ENCODE data around the gene DENND6A.

The DENND6A gene

GRCh38 chr3:57670543-57670942 lies 22.3 kb downstream of the DENND6A start:
- DNase-seq (ENCODE audit: low read depth) = no peak
- no peak for TF ChIP-seq CTCF (conservative IDR thresholded peaks at IDR 0.05; ENCODE audit: low read depth, low read length)
- no peak overlapping the region for H3K4me3 ChIP-seq (ENCODE audit: low read depth, low read length)

- H3K4me3 ChIP-seq (ENCODE audit: low read depth, low read length) = no peak overlapping the region
- DNase-seq (ENCODE audit: low read depth) = no peak
- TF ChIP-seq CTCF (conservative IDR thresholded peaks at IDR 0.05; ENCODE audit: low read depth, low read length) = no peak
Observed at GRCh38 chr3:57661404-57661803, 31.5 kb downstream of the DENND6A start.

- peak; percentile 50 for DNase-seq (ENCODE audit: low read depth)
- TF ChIP-seq CTCF (conservative IDR thresholded peaks at IDR 0.05; ENCODE audit: low read depth, low read length) = no peak
- no peak overlapping the region for H3K4me3 ChIP-seq (ENCODE audit: low read depth, low read length)
Observed at GRCh38 chr3:57659806-57660439, 33.0 kb downstream of the DENND6A start.

- DNase-seq (ENCODE audit: low read depth) = no peak
- H3K4me3 ChIP-seq (ENCODE audit: low read depth, low read length) = no peak overlapping the region
- no peak for TF ChIP-seq CTCF (conservative IDR thresholded peaks at IDR 0.05; ENCODE audit: low read depth, low read length)
Observed at GRCh38 chr3:57659004-57659673, 33.7 kb downstream of the DENND6A start.

GRCh38 chr3:57658536-57658935 lies 34.3 kb downstream of the DENND6A start:
- no peak overlapping the region for H3K4me3 ChIP-seq (ENCODE audit: low read depth, low read length)
- TF ChIP-seq CTCF (conservative IDR thresholded peaks at IDR 0.05; ENCODE audit: low read depth, low read length) = no peak
- DNase-seq (ENCODE audit: low read depth) = no peak

GRCh38 chr3:57655727-57656126 lies 37.1 kb downstream of the DENND6A start:
- DNase-seq (ENCODE audit: low read depth) = no peak
- TF ChIP-seq CTCF (conservative IDR thresholded peaks at IDR 0.05; ENCODE audit: low read depth, low read length) = no peak
- H3K4me3 ChIP-seq (ENCODE audit: low read depth, low read length) = no peak overlapping the region

GRCh38 chr3:57654267-57654666 lies 38.6 kb downstream of the DENND6A start:
- DNase-seq (ENCODE audit: low read depth) = no peak
- no peak overlapping the region for H3K4me3 ChIP-seq (ENCODE audit: low read depth, low read length)
- TF ChIP-seq CTCF (conservative IDR thresholded peaks at IDR 0.05; ENCODE audit: low read depth, low read length) = no peak

All from choroid plexus epithelial cell (primary cell).